CD4-positive, alpha-beta T cell treated with Interleukin-6 at 100 ng/mL for 8 hours (primary cell): ENCODE results near the gene CATSPERD.

Source experiments
- DNase-seq: peaks from one replicate; pipeline ENCODE4 v3.0.0-alpha.2; 2020; ENCODE audit warnings: mixed read lengths, low spot score

Gene CATSPERD

GRCh38 chr19:5719961-5720790 is at the start of gene CATSPERD, which contains the start of gene LONP1:
Gene CATSPERD (plus strand): TSS chr19:5720637. CDS start chr19:5720738, 101 bp downstream.
Gene LONP1 (minus strand): TSS chr19:5720146. CDS start chr19:5720132, 14 bp downstream.
- peak; percentile 98 for DNase-seq

- DNase-seq: no peak
Observed at GRCh38 chr19:5671600-5671999, 48.8 kb upstream of the CATSPERD start.

- no peak for DNase-seq
Observed at GRCh38 chr19:5672708-5673459, 47.6 kb upstream of the CATSPERD start.

GRCh38 chr19:5673752-5674151 is 46.7 kb upstream of the CATSPERD start:
- DNase-seq: no peak

GRCh38 chr19:5674714-5675113 is 45.7 kb upstream of the CATSPERD start:
- no peak for DNase-seq

GRCh38 chr19:5676105-5676771 is 44.2 kb upstream of the CATSPERD start:
- DNase-seq: no peak

GRCh38 chr19:5676772-5677105 is 43.7 kb upstream of the CATSPERD start:
- no peak for DNase-seq

GRCh38 chr19:5677136-5677535 is 43.3 kb upstream of the CATSPERD start:
- no peak for DNase-seq

GRCh38 chr19:5677580-5677979 is 42.9 kb upstream of the CATSPERD start:
- no peak for DNase-seq

GRCh38 chr19:5678071-5678718 is 42.2 kb upstream of the CATSPERD start:
- no peak for DNase-seq

GRCh38 chr19:5679289-5680083 is 41.0 kb upstream of the CATSPERD start:
- no peak for DNase-seq

GRCh38 chr19:5680084-5680436 is 40.4 kb upstream of the CATSPERD start:
- no peak for DNase-seq

- DNase-seq: peak; percentile 99
Observed at GRCh38 chr19:5680437-5681368, 39.7 kb upstream of the CATSPERD start, which contains the start of the genes HSD11B1L and MICOS13. Gene HSD11B1L (plus strand): TSS chr19:5681027. CDS start chr19:5684833, 3,806 bp downstream. Gene MICOS13 (minus strand): TSS chr19:5680516. CDS start chr19:5680486, 30 bp downstream.

GRCh38 chr19:5681391-5682106 is 38.9 kb upstream of the CATSPERD start:
- no peak for DNase-seq

- no peak for DNase-seq
Observed at GRCh38 chr19:5682107-5682482, 38.3 kb upstream of the CATSPERD start.

- DNase-seq: no peak
Observed at GRCh38 chr19:5683177-5683886, 37.1 kb upstream of the CATSPERD start.

GRCh38 chr19:5684694-5685430 is 35.6 kb upstream of the CATSPERD start:
- no peak for DNase-seq

- DNase-seq: no peak
Observed at GRCh38 chr19:5686326-5686646, 34.2 kb upstream of the CATSPERD start.
